Neural cell (in vitro differentiated cells): Measurements from ENCODE around the gene ASPSCR1. TPM values are rescaled to one million over a fixed set of nuclear protein-coding genes. Genes with fewer than 3 reads are reported as not detected.

Experiments used
- H2AFZ ChIP-seq: fragments of 200-600, 300-800 bp; sonication (generic), shearing (Covaris generic); 2 replicates; pipeline ENCODE4 v1.6.0; 2014; ENCODE audit warnings: low read depth, mild to moderate bottlenecking, antibody characterized with exemption, low read length, moderate library complexity
- H3F3A ChIP-seq: fragments of 200-600 bp; shearing (Covaris generic); 2 replicates; pipeline ENCODE4 v1.6.1; 2016; ENCODE audit warnings: mild to moderate bottlenecking, moderate library complexity, mixed read lengths, antibody characterized with exemption, low read length; ENCODE audit not compliant: insufficient read depth, poor library complexity, severe bottlenecking
- H3K27ac ChIP-seq: fragments of 200-600, 300-800 bp; sonication (generic), shearing (Covaris generic); 2 replicates; pipeline ENCODE4 v1.5.1; 2014; ENCODE audit warnings: mild to moderate bottlenecking, low read length, moderate library complexity
- H3K27me3 ChIP-seq: fragments of 300-800, 200-600 bp; sonication (generic), shearing (Covaris generic); 2 replicates; pipeline ENCODE4 v1.6.0; 2014; ENCODE audit warnings: mild to moderate bottlenecking, low read depth, low read length, moderate library complexity; ENCODE audit not compliant: insufficient read depth
- H3K36me3 ChIP-seq: fragments of 300-800, 200-600 bp; sonication (generic), shearing (Covaris generic); 2 replicates; pipeline ENCODE4 v1.5.1; 2014; ENCODE audit warnings: mild to moderate bottlenecking, antibody characterized with exemption, low read length, moderate library complexity; ENCODE audit not compliant: insufficient read depth
- H3K4me2 ChIP-seq: fragments of 300-800, 200-600 bp; sonication (generic), shearing (Covaris generic); 2 replicates; pipeline ENCODE4 v1.6.0; 2014; ENCODE audit warnings: mild to moderate bottlenecking, low read length
- H3K4me3 ChIP-seq: fragments of 300-800, 200-600 bp; sonication (generic), shearing (Covaris generic); 2 replicates; pipeline ENCODE4 v1.5.1; 2014; ENCODE audit warnings: mild to moderate bottlenecking, low read length, moderate library complexity
- H3K79me2 ChIP-seq: fragments of 200-600 bp; shearing (Covaris generic); replicated peaks from 2 replicates; pipeline ENCODE4 v1.6.0; 2014; ENCODE audit warnings: mild to moderate bottlenecking, low read length, moderate library complexity; ENCODE audit not compliant: insufficient read depth
- H3K9ac ChIP-seq: fragments of 300-800, 200-600 bp; sonication (generic), shearing (Covaris generic); 2 replicates; pipeline ENCODE4 v1.6.1; 2016; ENCODE audit warnings: mild to moderate bottlenecking, low read length, mixed read lengths
- H3K9me2 ChIP-seq: fragments of 200-600 bp; shearing (Covaris generic); 2 replicates; pipeline ENCODE4 v1.6.1; 2016; ENCODE audit warnings: mild to moderate bottlenecking, low read length, mixed read lengths; ENCODE audit not compliant: insufficient read depth
- H3K9me3 ChIP-seq: fragments of 200-600, 300-800 bp; sonication (generic), shearing (Covaris generic); 2 replicates; pipeline ENCODE4 v1.6.1; 2016; ENCODE audit warnings: mild to moderate bottlenecking, mixed run types, low read length, moderate library complexity, mixed read lengths
- H4K20me1 ChIP-seq: fragments of 200-600 bp; shearing (Covaris generic); 2 replicates; pipeline ENCODE4 v1.6.1; 2016; ENCODE audit warnings: mild to moderate bottlenecking, mixed run types; ENCODE audit not compliant: insufficient read depth
- CTCF ChIP-seq: fragments of 450-650 bp; IDR thresholded peaks from 2 replicates; pipeline ENCODE4 v1.5.1; 2014; ENCODE audit warnings: antibody characterized with exemption, mild to moderate bottlenecking, moderate library complexity; ENCODE audit not compliant: poor library complexity, severe bottlenecking
- EP300 ChIP-seq: fragments of 450-650 bp; conservative IDR thresholded peaks from 2 replicates; pipeline ENCODE4 v1.6.1; 2014; ENCODE audit warnings: antibody characterized with exemption, mild to moderate bottlenecking, moderate library complexity; ENCODE audit not compliant: poor library complexity, severe bottlenecking
- EZH2 ChIP-seq: fragments of 200-600, 300-800 bp; shearing (Covaris generic), sonication (generic); IDR thresholded peaks from 2 replicates; pipeline ENCODE4 v1.6.1; 2014; ENCODE audit warnings: antibody characterized with exemption, low read length, borderline replicate concordance, mild to moderate bottlenecking; ENCODE audit not compliant: insufficient read depth, poor library complexity, severe bottlenecking
- MXI1 ChIP-seq: fragments of 450-650 bp; conservative IDR thresholded peaks from 2 replicates; pipeline ENCODE4 v1.6.1; 2014; ENCODE audit warnings: antibody characterized with exemption, mild to moderate bottlenecking; ENCODE audit not compliant: poor library complexity, severe bottlenecking
- POLR2AphosphoS5 ChIP-seq: IDR thresholded peaks from 2 replicates; pipeline ENCODE4 v1.6.1; 2012
- RAD21 ChIP-seq: fragments of 450-650 bp; conservative IDR thresholded peaks from 2 replicates; pipeline ENCODE4 v1.6.1; 2014; ENCODE audit warnings: antibody characterized with exemption, mild to moderate bottlenecking, moderate library complexity
- SMC3 ChIP-seq: fragments of 450-650 bp; conservative IDR thresholded peaks from 2 replicates; pipeline ENCODE4 v1.6.1; 2014; ENCODE audit warnings: antibody characterized with exemption, mild to moderate bottlenecking, moderate library complexity; ENCODE audit not compliant: poor library complexity
- TAF1 ChIP-seq: IDR thresholded peaks from 2 replicates; pipeline ENCODE4 v1.6.1; 2012; ENCODE audit warnings: low read depth
- polyA plus RNA-seq: library from polyadenylated mRNA; depleted of rRNA; stranded (reverse); fragments of >200 nt; gene quantifications from 2 replicates; pipeline ENCODE4 v1.2.3, GENCODE V29; 2014
- TF ChIP-seq, protein P1 (sequence below): IDR thresholded peaks from 2 replicates; pipeline ENCODE4 v1.6.1; 2012; ENCODE audit warnings: borderline replicate concordance

The ASPSCR1 gene
- polyA plus RNA-seq, 1 donor from 2014 or later = 28.0 TPM

DNA sequence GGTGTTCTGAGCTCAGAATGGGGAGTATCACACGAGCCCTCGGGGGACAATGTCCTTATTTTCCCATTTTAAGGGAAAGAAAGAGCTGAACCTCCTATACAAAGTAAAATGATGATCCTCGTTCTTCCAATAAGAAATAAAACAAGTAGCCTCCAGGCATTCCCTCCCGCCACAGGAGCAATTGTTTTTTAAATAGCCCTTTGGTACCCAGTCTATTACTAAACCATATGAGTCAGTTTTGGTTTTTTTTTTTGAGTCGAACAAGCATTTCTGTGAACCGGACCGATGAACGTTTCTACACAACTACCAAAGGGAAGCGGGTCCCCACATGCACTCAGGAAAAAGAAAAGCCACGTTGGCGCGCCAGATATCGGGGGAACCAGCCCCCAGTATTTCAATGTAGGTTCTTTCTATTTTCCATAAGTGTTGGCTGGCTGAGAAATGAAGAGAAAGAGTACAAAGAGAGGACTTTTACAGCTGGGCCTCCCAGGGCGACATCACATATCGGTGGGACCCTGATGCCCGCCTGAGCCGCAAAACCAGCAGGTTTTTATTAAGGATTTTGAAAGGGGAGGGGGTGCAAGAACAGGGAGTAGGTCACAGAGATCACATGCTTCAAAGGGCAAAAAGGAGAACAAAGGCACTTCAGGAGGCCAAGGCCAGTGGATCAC lies 63.9 kb downstream of the ASPSCR1 start (continued):
- no peak for TF ChIP-seq SMC3

DNA sequence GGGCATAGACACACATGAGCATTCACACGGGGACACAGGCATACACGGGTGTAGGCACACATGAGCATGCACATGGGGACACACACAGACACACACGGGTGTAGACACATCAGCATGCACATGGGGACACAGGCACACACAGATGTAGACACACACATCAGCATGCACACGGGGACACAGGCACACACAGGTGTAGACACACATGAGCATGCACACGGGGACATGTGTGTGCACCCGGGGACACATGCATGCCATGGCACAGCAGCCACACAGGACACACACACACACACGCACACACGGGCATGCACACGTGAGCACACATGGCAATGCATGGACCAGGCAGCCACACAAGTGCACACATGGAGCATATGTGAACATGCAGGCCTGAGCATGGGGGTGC lies 65.2 kb downstream of the ASPSCR1 start:
- H3K4me3 ChIP-seq = no peak overlapping the region
- no peak overlapping the region for H3K4me2 ChIP-seq
- H3K9ac ChIP-seq = no peak overlapping the region
- H3F3A ChIP-seq = peaks cover 4% of the 10 kb centered on the region
- no peaks in the 10 kb centered on the region for H3K9me3 ChIP-seq
- H3K36me3 ChIP-seq = no peaks in the 10 kb centered on the region
- no peaks in the 10 kb centered on the region for H3K79me2 ChIP-seq
- no peak overlapping the region for H2AFZ ChIP-seq
- H4K20me1 ChIP-seq = no peaks in the 10 kb centered on the region
- no peaks in the 10 kb centered on the region for H3K9me2 ChIP-seq
- H3K27me3 ChIP-seq = no peaks in the 10 kb centered on the region
- TF ChIP-seq SMC3 (no peak), EZH2 (no peak), CTCF (no peak), RAD21 (no peak), TAF1 (no peak), EP300 (no peak), POLR2AphosphoS5 (no peak), MXI1 (no peak)
- TF ChIP-seq, protein P1, sequence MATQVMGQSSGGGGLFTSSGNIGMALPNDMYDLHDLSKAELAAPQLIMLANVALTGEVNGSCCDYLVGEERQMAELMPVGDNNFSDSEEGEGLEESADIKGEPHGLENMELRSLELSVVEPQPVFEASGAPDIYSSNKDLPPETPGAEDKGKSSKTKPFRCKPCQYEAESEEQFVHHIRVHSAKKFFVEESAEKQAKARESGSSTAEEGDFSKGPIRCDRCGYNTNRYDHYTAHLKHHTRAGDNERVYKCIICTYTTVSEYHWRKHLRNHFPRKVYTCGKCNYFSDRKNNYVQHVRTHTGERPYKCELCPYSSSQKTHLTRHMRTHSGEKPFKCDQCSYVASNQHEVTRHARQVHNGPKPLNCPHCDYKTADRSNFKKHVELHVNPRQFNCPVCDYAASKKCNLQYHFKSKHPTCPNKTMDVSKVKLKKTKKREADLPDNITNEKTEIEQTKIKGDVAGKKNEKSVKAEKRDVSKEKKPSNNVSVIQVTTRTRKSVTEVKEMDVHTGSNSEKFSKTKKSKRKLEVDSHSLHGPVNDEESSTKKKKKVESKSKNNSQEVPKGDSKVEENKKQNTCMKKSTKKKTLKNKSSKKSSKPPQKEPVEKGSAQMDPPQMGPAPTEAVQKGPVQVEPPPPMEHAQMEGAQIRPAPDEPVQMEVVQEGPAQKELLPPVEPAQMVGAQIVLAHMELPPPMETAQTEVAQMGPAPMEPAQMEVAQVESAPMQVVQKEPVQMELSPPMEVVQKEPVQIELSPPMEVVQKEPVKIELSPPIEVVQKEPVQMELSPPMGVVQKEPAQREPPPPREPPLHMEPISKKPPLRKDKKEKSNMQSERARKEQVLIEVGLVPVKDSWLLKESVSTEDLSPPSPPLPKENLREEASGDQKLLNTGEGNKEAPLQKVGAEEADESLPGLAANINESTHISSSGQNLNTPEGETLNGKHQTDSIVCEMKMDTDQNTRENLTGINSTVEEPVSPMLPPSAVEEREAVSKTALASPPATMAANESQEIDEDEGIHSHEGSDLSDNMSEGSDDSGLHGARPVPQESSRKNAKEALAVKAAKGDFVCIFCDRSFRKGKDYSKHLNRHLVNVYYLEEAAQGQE = no peak
- H3K27ac ChIP-seq = no peak overlapping the region

DNA sequence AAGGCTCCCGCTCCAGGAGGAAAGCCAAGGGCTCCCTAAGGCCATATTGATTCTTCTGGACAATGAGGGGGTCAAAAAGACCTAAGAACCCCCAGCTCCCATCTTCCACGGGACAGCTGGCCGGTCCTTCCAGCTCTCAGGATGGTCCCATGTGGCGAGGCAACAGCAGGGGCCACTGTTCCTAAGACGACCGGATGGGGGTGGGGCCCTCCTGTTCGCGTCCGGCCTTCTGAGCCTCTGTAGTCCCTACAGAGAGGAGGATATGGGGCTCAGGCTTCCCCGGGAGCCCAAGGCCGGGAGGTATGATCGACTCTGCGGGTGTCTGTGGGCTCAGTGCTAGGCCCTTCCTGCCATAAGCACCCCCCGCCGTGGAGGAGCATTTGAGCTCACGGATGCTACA lies 66.1 kb downstream of the ASPSCR1 start:
- H3K9me3 ChIP-seq = no peaks in the 10 kb centered on the region
- no peaks in the 10 kb centered on the region for H3F3A ChIP-seq
- TF ChIP-seq RAD21 (no peak), CTCF (no peak), POLR2AphosphoS5 (no peak), MXI1 (no peak)
- no peak overlapping the region for H3K4me3 ChIP-seq
- H3K27ac ChIP-seq = no peak overlapping the region
- H3K27me3 ChIP-seq = no peaks in the 10 kb centered on the region
- no peak overlapping the region for H3K4me2 ChIP-seq
- H3K36me3 ChIP-seq = no peaks in the 10 kb centered on the region
- no peaks in the 10 kb centered on the region for H4K20me1 ChIP-seq
- no peak overlapping the region for H3K9ac ChIP-seq
- no peaks in the 10 kb centered on the region for H3K9me2 ChIP-seq
- no peaks in the 10 kb centered on the region for H3K79me2 ChIP-seq
- H2AFZ ChIP-seq = no peak overlapping the region
